ENCODE measurements around the gene CST2.

DNA sequence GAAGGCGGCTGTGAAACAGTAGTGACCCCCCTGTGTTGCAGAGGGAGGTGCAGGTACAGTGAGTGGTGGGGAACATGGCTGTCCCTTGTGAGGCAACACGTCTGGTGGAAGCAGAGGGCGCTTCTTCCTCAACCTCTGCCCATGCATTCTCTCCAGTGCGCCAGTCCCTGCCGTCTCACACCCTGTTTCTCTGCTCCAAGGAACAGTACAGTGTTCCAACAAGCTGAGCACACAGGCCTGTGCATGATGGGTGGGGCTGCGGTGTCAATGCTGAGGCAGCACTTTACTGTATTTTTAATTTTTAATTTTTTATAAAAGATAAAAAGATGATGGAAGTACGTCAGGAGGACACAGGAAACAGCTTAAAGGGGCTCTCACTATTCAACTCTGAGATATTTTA, 32.5 kb downstream of the CST2 start:
- no peak for TF ChIP-seq CTCF (IDR thresholded peaks at IDR 0.05)
- no peak for TF ChIP-seq CEBPB (IDR thresholded peaks at IDR 0.05)
- no peak for TF ChIP-seq CHD2 (IDR thresholded peaks at IDR 0.05; ENCODE audit: low read length, partially characterized antibody)
- no peak for TF ChIP-seq SMC3 (IDR thresholded peaks at IDR 0.05)
- no peak for TF ChIP-seq GATA3 (IDR thresholded peaks at IDR 0.05; ENCODE audit: borderline replicate concordance)
- no peak for TF ChIP-seq HMGXB4 (CRISPR knock-in tag; IDR thresholded peaks at IDR 0.05; ENCODE audit: borderline replicate concordance)
- no peak for TF ChIP-seq POLR2A (IDR thresholded peaks at IDR 0.05; ENCODE audit: low read length)
- no peak for TF ChIP-seq FOXS1 (CRISPR knock-in tag; IDR thresholded peaks at IDR 0.05)
- TF ChIP-seq ZNF302 (CRISPR knock-in tag; IDR thresholded peaks at IDR 0.05), result no peak
- no peak for TF ChIP-seq SREBF2 (IDR thresholded peaks at IDR 0.05)
- no peak for TF ChIP-seq EP300 (IDR thresholded peaks at IDR 0.05)
- TF ChIP-seq JUNB (IDR thresholded peaks at IDR 0.05), result no peak
- TF ChIP-seq JUN (IDR thresholded peaks at IDR 0.05), result no peak
- TF ChIP-seq USF2 (IDR thresholded peaks at IDR 0.05), result no peak

Data from A549 (cell line).